Endodermal cell (in vitro differentiated cells): ENCODE data around the gene PDE12. TPM values are rescaled to one million over a fixed set of nuclear protein-coding genes. Genes with fewer than 3 reads are reported as not detected.

Experiments
- DNase-seq: peaks from one replicate; pipeline ENCODE4 v3.0.0-alpha.2; 2017
- H3K27ac ChIP-seq: 2 replicates; pipeline ENCODE4 v1.5.1; 2013; ENCODE audit warnings: mild to moderate bottlenecking, low read depth, low read length, moderate library complexity
- H3K27me3 ChIP-seq: 2 replicates; pipeline ENCODE4 v1.6.1; 2013; ENCODE audit warnings: mild to moderate bottlenecking, low read length, moderate library complexity; ENCODE audit not compliant: insufficient read depth, control insufficient read depth, poor library complexity, severe bottlenecking
- H3K36me3 ChIP-seq: 2 replicates; pipeline ENCODE4 v1.7.0; 2013; ENCODE audit warnings: mild to moderate bottlenecking, low read length, moderate library complexity; ENCODE audit not compliant: control insufficient read depth, insufficient read depth
- H3K4me1 ChIP-seq: one replicate; pipeline ENCODE4 v1.7.0; 2013; ENCODE audit warnings: low read length; ENCODE audit not compliant: control insufficient read depth, insufficient read depth
- H3K4me3 ChIP-seq: 2 replicates; pipeline ENCODE4 v1.5.1; 2013; ENCODE audit warnings: mild to moderate bottlenecking, low read length, moderate library complexity
- H3K9ac ChIP-seq: 2 replicates; pipeline ENCODE4 v1.6.1; 2013; ENCODE audit warnings: mild to moderate bottlenecking, low read length, moderate library complexity; ENCODE audit not compliant: poor library complexity, severe bottlenecking; ENCODE audit errors: extremely low read depth
- H3K9me3 ChIP-seq: 2 replicates; pipeline ENCODE4 v1.6.1; 2013; ENCODE audit warnings: mild to moderate bottlenecking, low read length, moderate library complexity; ENCODE audit not compliant: control insufficient read depth
- H3K27ac Mint-ChIP-seq: 2 replicates; pipeline ENCODE4 v1.8.0; 2020; ENCODE audit warnings: mixed read lengths
- H3K27me3 Mint-ChIP-seq: 2 replicates; pipeline ENCODE4 v1.8.0; 2021; ENCODE audit warnings: mild to moderate bottlenecking, mixed read lengths; ENCODE audit not compliant: insufficient read depth
- H3K36me3 Mint-ChIP-seq: 2 replicates; pipeline ENCODE4 v1.8.0; 2020; ENCODE audit warnings: low read depth, mixed read lengths
- H3K4me1 Mint-ChIP-seq: 2 replicates; pipeline ENCODE4 v1.8.0; 2020; ENCODE audit warnings: mixed read lengths
- H3K4me3 Mint-ChIP-seq: 2 replicates; pipeline ENCODE4 v1.8.0; 2020; ENCODE audit warnings: mild to moderate bottlenecking, moderate library complexity, mixed read lengths
- H3K9me3 Mint-ChIP-seq: 2 replicates; pipeline ENCODE4 v1.8.0; 2020; ENCODE audit warnings: mild to moderate bottlenecking, mixed read lengths
- CTCF ChIP-seq: fragments of 200-600 bp; sonication (generic); conservative IDR thresholded peaks from 2 replicates; pipeline ENCODE4 v1.5.0; 2021; ENCODE audit warnings: antibody characterized with exemption, mild to moderate bottlenecking
- WGBS, 2 experiments: methylation state at CpG; one replicate each; pipeline versions ENCODE4 v1.1.5 to v1.1.7; 2013; ENCODE audit warnings: missing lambda C conversion rate in 2 of 2, mixed read lengths in 1 of 2; ENCODE audit not compliant: insufficient coverage in 1 of 2, insufficient read length in 1 of 2; 5-methylcytosine and 5-hydroxymethylcytosine counted together
- total RNA-seq, 2 donors: library from RNA; stranded (reverse); fragmentation: NEBNext Ultra II Directional in 1 of 2; extraction: Animal tissue kit (Norgen Biotek cat#: 25700) in 1 of 2; gene quantifications; 2 replicates in 1 of 2; 3 replicates in 1 of 2; pipeline ENCODE4 v1.2.1, GENCODE V29; 2021

Gene PDE12
- total RNA-seq, 2 donors from 2014 or later: 10.5 to 12.5 TPM

DNA sequence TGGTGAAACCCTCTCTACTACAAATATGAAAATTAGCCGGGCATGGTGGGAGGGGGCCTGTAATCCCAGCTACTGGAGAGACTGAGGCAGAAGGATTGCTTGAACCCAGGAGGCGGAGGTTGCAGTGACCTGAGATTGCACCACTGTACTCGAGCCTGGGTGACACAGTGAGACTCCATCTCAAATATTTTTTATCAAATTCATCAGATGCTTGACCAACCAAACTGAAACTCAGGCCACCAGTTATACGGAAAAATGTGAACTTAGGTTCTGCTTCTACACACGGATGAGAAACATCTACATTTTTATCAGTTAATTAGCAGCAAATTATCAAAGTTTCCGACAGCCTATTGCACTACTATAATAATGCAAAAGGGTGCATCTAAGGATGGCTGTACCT is 36.2 kb downstream of the PDE12 start:
- no peak overlapping the region for H3K9ac ChIP-seq
- no peaks in the 10 kb centered on the region for H3K9me3 ChIP-seq
- H3K4me1 Mint-ChIP-seq: peaks cover 16% of the 10 kb centered on the region
- peaks cover 6% of the 10 kb centered on the region for H3K4me1 ChIP-seq
- no peak overlapping the region for H3K4me3 Mint-ChIP-seq
- H3K27me3 Mint-ChIP-seq: no peaks in the 10 kb centered on the region
- peak overlapping the region; percentile 15 for H3K27ac Mint-ChIP-seq
- DNase-seq: no peak
- no peaks in the 10 kb centered on the region for H3K27me3 ChIP-seq
- no peaks in the 10 kb centered on the region for H3K9me3 Mint-ChIP-seq
- no peak overlapping the region for H3K27ac ChIP-seq
- WGBS, 2 experiments: 77% methylated on average over 5 to 6 of the region's 6 CpGs
- H3K36me3 ChIP-seq: peaks cover 47% of the 10 kb centered on the region
- TF ChIP-seq CTCF: no peak
- H3K4me3 ChIP-seq: no peak overlapping the region
- peaks cover 41% of the 10 kb centered on the region for H3K36me3 Mint-ChIP-seq

DNA sequence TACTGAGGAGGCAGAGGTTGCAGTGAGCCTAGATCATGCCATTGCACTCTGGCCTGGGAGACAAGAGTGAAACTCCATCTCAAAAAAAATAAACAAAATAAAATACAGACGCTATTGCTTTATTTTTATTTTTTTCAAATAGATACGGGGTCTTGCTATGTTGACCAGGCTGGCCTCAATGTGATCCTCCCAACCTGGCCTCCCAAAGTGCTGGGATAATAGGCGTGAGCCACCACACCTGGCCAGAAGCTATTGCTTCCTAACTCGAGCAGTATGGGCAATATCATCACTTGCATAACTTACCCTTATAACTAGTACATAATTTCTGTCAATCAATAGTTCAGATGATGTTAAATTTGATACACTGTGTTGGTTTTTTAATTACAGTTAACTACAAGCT is 38.1 kb downstream of the PDE12 start:
- Mint-ChIP-seq H3K36me3 (peaks cover 37% of the 10 kb centered on the region), H3K4me3 (peak overlapping the region; percentile 100), H3K4me1 (peaks cover 22% of the 10 kb centered on the region), H3K27me3 (no peaks in the 10 kb centered on the region), H3K27ac (no peak overlapping the region), H3K9me3 (no peaks in the 10 kb centered on the region)
- Histone ChIP-seq H3K9ac (no peak overlapping the region), H3K4me3 (peak overlapping the region; percentile 91), H3K36me3 (peaks cover 46% of the 10 kb centered on the region), H3K27ac (no peak overlapping the region), H3K27me3 (no peaks in the 10 kb centered on the region), H3K9me3 (no peaks in the 10 kb centered on the region), H3K4me1 (peaks cover 6% of the 10 kb centered on the region)
- no peak for DNase-seq
- 86 to 97% methylated on average over 3 to 4 of the region's 4 CpGs for WGBS, 2 experiments
- no peak for TF ChIP-seq CTCF

- Mint-ChIP-seq H3K27ac (no peak overlapping the region), H3K36me3 (peaks cover 36% of the 10 kb centered on the region), H3K4me1 (peaks cover 26% of the 10 kb centered on the region), H3K27me3 (no peaks in the 10 kb centered on the region), H3K9me3 (no peaks in the 10 kb centered on the region), H3K4me3 (peak overlapping the region; percentile 100)
- Histone ChIP-seq H3K27ac (no peak overlapping the region), H3K4me3 (peak overlapping the region; percentile 91), H3K9me3 (no peaks in the 10 kb centered on the region), H3K36me3 (peaks cover 42% of the 10 kb centered on the region), H3K4me1 (peaks cover 6% of the 10 kb centered on the region), H3K27me3 (no peaks in the 10 kb centered on the region), H3K9ac (peak overlapping the region; percentile 100)
- no peak for TF ChIP-seq CTCF
- 91 to 97% methylated on average over 5 of the region's 5 CpGs for WGBS, 2 experiments
- no peak for DNase-seq
Observed at GRCh38 chr3:57594576-57594975, 38.5 kb downstream of the PDE12 start.
